Upper lobe of left lung (tissue), 4 donors: ENCODE measurements around the gene RTP3.

Experiments used
- POLR2A ChIP-seq, 4 donors: fragments of 450-650 bp; IDR thresholded peaks; one replicate each; pipeline ENCODE4 v1.5.1; 2016 to 2017; ENCODE audit warnings: antibody characterized with exemption in 4 of 4, mild to moderate bottlenecking in 2 of 4
- TF ChIP-seq, protein P1 (sequence below), 6 experiments: fragments of 450-650 bp in 4 of 6; fragments of 200-600 bp in 2 of 6; sonication (generic) in 2 of 6; IDR thresholded peaks; one replicate each; pipeline ENCODE4 v1.5.1; 2016 to 2019; ENCODE audit warnings: antibody characterized with exemption in 6 of 6

DNA sequence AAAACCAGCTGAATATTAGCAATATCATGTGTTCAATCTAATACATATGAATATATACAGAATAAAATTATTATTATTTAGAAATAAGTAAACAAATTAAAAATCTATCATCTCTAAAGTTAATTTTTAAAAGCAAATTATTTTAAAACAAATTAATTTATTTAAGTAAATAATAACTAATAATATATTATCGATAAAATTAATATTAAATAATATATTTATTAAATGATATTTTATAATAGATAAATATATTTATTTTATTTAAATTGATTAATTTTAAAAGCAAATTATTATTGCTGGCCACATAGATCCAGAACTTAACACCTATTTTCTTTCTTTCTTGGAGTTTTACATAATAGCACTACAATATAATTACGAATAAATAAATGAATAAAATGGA, 22.2 kb downstream of the RTP3 start:
- TF ChIP-seq POLR2A (IDR thresholded peaks at IDR 0.05), result no peak
- TF ChIP-seq, protein P1, sequence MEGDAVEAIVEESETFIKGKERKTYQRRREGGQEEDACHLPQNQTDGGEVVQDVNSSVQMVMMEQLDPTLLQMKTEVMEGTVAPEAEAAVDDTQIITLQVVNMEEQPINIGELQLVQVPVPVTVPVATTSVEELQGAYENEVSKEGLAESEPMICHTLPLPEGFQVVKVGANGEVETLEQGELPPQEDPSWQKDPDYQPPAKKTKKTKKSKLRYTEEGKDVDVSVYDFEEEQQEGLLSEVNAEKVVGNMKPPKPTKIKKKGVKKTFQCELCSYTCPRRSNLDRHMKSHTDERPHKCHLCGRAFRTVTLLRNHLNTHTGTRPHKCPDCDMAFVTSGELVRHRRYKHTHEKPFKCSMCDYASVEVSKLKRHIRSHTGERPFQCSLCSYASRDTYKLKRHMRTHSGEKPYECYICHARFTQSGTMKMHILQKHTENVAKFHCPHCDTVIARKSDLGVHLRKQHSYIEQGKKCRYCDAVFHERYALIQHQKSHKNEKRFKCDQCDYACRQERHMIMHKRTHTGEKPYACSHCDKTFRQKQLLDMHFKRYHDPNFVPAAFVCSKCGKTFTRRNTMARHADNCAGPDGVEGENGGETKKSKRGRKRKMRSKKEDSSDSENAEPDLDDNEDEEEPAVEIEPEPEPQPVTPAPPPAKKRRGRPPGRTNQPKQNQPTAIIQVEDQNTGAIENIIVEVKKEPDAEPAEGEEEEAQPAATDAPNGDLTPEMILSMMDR (IDR thresholded peaks at IDR 0.05), result no peak
